Measurements from ENCODE around the gene ELOF1. TPM values are rescaled to one million over a fixed set of nuclear protein-coding genes. Genes with fewer than 3 reads are reported as not detected.

The ELOF1 gene
- total RNA-seq, 2 donors from 2014 or later, result 34.6 to 39.0 TPM

DNA sequence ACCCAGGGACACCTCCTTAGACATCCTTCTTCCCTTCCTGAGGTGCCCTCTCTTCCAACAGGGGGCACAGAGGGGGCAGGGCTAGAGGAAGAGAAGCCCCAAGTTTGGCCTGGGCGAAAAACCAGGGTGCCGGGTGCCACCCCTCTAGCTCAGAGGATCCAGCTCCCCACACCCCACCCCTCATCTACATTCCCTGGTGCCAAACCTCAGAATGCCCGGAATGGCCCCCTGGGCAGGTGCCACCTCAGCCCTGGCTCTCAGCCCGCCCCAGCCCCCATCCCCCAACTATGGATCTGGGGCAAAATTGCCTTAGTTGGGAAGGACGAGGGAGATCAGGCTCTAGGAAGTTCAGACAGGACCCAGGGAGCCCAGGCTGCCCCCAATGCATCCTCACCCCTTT, 18.4 kb downstream of the ELOF1 start:
- no peak for DNase-seq

DNA sequence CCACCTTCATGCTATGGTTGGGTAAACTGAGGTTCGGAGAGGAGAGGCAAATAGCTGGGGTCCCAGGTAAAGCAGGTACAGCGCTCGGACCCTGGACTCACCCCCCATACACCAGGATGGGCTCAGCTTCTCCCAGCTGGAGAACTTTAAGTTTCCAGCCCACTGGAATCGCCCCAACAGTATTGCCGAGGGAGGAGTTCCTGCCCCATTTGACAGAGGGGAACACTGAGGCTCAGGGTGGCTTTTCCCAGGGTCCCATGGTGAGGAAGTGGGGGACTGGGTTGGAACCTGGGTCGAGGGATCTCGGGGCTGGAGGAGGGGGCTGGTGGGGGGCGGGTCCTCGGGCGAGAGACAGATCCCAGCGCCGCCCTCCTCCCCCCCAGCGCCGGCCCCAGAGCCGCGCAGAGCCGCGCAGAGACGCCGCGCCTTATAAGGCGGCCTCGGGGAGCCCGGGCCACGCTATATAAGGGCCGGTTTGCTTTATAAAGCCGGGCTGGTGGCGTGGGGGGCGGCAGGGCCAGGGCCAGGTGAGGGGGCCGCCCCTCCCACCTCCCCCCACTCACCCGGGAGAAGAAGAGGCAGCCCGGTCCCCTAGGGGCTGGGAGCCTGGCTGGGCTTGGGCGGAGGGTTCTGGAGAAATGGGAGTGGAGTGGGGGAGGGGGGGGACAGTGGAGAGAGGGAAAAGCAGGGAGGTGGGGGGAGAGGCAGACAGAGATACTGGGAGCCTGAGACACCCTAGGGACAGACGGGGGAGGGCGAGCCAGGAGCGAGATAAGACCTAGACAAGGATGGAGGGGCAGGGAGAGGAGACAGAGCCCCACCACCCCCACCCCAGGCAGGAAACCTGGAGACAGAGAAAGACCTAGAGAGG, 19.3 kb downstream of the ELOF1 start:
- DNase-seq, result peak; percentile 26 to 63
- intact Hi-C loops (cut with DNase I, micrococcal nuclease), result no loop called here

More for the DNA sequence above, 18.4 kb downstream of the ELOF1 start:
- no peak for ATAC-seq
- intact Hi-C loops (cut with DNase I, micrococcal nuclease), result no loop called here

DNA sequence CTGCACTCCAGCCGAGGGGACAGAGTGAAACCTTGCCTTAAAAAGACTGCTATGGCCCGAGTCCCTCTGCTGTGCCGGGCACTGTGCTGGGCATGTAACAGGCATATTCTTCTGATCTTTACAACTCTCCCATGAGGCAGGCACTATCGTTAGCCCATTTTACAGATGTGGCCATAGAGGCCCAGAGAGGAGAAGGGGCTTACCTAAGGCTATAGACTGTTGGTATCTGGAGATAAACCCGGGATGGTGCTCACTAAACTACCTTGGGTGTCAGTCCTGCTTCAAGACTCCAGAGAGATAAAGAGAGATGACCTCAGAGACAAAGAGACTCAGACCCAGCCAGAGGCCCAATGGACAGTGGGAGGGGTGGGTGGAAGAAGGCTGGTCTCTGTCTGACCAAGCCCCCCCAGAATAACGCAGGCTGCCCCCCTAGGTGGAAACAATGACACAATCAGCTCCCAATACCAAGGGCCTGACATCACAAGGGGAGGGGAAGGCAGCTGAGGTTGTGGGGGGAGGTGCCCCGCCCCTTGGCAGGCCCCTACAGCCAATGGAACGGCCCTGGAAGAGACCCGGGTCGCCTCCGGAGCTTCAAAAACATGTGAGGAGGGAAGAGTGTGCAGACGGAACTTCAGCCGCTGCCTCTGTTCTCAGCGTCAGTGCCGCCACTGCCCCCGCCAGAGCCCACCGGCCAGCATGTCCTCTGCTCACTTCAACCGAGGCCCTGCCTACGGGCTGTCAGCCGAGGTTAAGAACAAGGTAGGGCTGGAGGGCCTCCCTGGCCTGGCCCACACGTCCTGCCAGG, 20.6 kb downstream of the ELOF1 start, which contains the start of gene CNN1:
Gene CNN1, plus strand, starts transcription at position 620 of the 805 bp plus-strand sequence. Its CDS starts 77 bp downstream, at position 697.
- ATAC-seq, result peak; percentile 21
- intact Hi-C loops (cut with DNase I, micrococcal nuclease), result no loop called here
- peak; percentile 43 to 83 for DNase-seq

More for the DNA sequence above, 19.3 kb downstream of the ELOF1 start:
- peak; percentile 16 for ATAC-seq

DNA sequence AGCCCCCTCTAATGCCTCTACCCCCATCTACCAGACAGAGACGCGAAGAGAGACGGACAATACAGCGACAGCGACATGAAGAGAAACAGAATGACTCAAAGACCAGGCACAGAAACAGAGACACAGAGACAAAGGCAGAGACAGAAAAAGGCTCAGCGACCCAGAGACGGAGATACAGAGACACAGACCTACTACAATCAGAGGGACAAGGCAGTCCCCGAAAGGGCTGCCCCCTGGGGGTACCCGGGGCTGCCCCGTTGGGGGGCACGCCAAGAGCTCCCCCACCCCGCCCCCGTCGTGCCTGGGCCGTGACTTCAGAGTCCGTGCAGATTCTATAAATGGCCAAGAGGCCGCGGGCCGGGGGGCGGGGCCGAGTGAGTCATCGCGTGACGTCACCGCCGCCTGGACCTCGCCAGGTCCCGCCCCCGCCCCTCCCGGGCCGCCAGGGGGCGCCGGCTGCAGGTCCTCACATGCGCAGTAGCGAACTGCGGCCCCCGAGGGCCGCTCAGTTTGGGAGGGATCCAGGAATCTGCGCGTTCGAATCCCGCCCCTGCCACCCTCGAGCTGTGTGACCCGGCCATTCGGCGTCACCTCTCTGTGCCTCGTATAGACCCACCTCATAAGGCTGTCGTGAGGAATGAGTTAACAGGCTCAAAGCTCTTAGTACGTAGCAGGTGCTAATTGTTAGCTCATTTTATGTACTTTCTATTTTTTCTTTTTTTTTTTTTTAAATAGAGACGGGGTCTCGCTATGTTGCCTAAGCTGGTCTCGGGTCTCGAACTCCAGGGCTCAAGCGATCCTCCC, 23.0 kb downstream of the ELOF1 start:
- intact Hi-C loops (cut with DNase I, micrococcal nuclease), result no loop called here
- DNase-seq (peak; percentile 80 to 92), ATAC-seq (peak; percentile 88)

DNA sequence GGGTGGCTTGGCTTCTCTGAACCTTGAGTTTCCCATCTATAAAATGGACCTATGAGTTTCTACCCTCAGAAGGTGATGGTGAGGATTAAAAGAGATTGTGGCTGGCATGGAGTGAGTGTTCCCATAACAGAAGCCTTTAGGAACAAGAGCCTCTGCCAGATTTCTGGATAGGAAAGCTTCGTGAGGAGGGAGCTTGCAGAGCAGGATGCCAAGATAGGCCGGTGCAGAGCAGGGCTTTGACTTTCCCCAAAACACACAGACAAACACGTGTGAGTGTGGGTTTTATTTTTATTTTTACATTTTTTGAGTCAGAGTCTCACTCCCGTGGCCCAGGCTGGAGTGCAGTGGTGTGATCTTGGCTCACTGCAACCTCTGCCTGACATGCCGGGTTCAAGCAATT, 24.1 kb downstream of the ELOF1 start:
- ATAC-seq (no peak), DNase-seq (no peak)
- intact Hi-C loops (cut with DNase I, micrococcal nuclease), result no loop called here

DNA sequence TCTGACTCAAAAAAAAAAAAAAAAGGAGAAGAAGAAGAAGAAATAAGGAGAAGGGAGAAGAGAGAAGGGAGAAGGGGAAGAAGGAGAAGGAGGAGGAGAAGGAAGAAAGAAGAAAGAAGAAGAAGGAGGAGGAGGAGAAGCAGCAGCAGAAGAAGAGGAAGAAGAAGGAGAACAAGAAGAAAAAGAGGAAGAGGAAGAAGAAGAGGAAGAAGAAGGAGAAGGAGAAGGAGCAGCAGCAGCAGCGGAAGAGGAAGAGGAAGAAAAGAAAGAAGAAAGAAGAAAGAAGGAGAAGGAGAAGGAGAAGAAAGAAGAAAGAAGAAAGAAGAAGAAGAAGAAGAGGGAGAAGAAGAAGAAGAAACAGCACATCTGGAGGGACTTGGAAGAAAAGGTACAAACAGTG, 24.5 kb downstream of the ELOF1 start:
- ATAC-seq, result no peak
- intact Hi-C loops (cut with DNase I, micrococcal nuclease), result no loop called here
- DNase-seq, result no peak

DNA sequence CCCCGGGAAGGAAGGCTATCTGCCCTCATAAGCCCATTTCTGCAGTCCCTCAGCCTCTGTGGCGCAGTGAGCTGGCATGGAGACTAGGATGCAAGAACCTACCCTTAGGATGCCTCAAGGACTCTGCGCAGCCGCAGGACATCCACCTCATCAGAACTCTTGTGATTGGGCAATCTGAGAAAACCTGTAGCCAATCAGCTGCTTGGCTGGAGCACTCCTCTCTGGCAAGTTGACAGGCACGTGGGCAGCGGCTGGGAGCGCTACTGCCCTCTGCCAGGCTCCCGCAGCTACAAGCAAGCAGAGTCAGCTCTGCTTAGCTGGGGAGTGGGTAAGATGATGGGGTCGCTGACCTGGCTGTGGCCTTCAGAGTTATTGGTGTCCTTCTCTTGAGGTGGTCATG, 28.6 kb downstream of the ELOF1 start:
- intact Hi-C loops (cut with DNase I, micrococcal nuclease), result no loop called here
- DNase-seq (peak; percentile 77 to 87), ATAC-seq (peak; percentile 46)

DNA sequence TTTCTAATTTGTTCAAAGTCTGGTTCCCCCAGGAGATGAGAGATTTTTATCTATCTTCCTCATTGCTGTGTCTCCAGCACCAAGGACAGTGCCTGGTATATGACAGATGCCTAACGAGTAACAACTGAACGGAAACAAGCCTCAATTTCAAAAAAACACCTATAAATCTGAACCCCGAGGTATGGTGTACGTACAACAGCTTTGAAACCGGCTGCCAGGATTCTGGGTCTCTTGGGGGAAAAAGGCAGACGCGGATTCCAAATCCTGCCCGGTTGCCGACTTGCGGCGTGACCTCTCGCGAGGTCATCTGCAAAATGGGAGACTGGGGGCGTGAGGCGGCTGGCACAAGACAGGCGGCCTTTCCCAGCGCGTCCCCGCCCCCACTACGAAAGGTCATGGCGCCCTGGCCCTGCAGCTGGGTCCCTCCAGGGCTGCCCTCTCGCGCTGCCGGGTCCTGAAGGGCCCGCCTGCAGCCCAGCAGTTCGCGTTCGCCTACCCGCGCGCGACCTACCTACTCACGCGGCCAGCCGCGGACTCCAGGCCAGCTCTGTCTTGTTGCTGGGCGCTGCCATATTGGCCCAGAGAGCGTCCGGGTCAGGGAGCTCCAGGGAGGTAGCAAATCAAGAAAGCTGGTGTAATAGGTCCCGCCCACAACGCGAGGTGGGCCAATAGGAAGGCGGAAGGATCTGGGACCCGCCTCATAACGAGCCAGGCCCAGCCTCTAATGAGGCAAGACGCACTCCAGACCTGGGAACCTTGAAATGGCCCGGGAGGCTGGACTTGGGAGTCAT, 30.3 kb downstream of the ELOF1 start, which contains the start of gene ECSIT:
Gene ECSIT, minus strand, starts transcription at position 584 of the 791 bp plus-strand sequence. CDS start 9,964 bp downstream, outside the sequence.
- intact Hi-C loops (cut with DNase I, micrococcal nuclease), result no loop called here
- peak; percentile 97 for ATAC-seq
- peak; percentile 98 for DNase-seq

DNA sequence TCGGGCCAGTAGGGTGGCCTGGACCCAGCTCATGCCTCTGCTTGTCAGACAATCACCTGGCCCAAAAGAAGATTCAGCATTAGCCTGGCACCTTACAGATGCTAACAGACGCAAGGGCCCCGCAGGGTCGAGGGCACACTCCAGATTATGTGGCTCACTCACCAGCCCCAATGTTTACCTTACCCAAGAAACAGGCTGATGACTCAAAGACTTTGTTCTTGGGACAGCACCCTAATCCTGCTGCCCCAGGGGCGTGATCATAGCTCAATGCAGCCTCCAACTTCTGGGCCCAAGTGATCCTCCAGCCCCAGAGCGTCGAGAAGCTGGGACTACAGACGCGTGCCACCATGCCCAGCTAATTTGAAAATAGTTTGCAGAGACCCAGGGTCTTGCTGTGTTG, 39.9 kb downstream of the ELOF1 start:
- intact Hi-C loops (cut with DNase I, micrococcal nuclease), result no loop called here
- DNase-seq, result no peak
- ATAC-seq, result no peak

DNA sequence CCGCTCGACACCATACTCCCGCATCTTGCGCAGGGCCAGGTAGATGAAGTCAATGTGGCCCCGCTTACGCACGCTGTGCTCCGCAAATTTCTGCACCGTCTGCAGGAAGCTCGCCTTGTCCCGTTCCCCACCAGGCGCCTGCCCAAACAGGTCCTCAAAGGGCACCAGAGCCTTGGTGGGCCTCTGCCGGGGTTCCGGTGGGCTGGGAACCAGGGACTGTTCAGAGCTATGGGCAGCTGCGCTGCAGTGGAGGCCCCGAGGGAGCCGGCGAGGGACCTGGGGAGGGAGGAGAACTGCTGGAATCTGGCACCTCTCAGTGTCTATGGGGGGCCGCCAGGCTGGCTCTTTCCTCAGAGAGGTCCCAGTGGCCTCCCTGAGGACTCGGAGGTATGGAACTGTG, 45.1 kb downstream of the ELOF1 start:
- intact Hi-C loops (cut with DNase I, micrococcal nuclease), result no loop called here
- no peak for DNase-seq
- no peak for ATAC-seq

DNA sequence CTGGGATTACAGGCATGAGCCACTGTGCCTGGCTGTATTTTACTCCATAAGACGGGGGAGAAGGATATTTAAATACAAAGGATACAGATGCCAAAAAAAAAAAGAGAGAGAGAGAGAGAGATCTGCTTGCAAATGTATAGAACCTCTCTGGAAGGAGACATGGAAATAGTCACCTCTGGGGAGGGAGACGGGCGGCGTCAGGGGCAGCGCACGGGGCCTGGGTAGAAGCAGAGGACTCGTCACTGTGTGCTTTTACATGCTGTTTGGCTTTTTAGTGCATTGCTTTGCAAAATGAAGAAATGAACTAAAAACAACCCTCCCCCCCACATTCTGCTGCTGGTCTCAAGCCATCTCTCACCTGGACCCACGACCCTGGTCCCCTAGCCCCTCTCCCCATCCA, 48.6 kb downstream of the ELOF1 start:
- no peak for ATAC-seq
- intact Hi-C loops (cut with DNase I, micrococcal nuclease), result no loop called here
- DNase-seq, result no peak

DNA sequence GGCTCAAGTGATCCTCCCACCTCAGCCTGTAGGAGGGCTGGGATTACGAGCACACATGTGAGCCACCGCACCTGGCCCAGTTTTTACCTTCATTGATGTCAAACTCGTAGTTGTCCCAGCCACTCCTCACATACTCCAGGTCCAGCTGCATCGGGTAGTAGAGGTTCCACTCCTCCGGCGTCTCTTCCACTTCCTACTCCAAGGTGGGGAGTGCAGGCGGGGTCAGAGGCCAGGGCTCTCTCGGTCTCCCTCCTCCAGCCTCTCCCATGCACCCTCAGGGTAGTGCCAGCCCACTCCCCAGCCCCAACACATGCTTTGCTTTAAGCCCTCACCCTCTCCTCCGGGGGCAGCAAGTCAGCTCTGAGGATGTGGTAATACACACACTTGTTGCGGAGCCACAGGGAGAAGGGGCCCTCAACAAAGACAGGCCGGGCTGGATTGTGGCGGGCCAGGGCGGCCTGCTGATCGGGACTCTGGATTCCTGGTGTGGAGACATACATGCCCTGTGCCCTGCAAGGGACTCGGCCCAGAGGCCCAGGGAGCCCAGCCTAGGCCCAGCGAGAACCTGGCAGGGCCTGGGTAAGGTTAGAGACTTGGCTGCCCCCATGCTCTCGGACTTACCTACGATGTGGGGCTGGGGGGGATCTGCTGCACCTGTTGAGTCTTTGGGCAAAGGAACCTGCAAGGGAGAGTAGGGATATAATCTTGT, 51.5 kb downstream of the ELOF1 start:
- no peak for DNase-seq
- ATAC-seq, result no peak
- intact Hi-C loops (cut with DNase I, micrococcal nuclease), result no loop called here

DNA sequence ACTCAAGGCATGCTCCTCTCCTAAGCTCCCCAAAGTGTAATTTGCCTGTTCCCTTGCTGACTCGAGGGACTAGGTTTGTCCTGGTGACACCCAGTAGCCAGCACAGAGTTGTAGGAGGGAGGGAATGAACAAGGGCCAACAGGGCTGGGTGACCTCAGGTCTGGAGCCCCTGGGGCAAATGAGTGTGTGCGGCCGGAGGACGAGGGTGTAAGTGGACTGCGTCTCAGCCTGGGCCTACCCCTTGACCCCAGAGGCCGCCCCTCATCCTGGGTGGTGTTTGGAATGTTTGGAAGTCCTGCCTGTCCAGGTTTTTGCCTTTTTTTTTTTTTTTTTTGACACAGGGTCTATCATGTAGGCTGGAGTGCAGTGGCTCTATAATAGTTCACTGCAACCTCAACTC, 52.1 kb downstream of the ELOF1 start:
- DNase-seq, result no peak
- intact Hi-C loops (cut with DNase I, micrococcal nuclease), result no loop called here
- no peak for ATAC-seq

DNA sequence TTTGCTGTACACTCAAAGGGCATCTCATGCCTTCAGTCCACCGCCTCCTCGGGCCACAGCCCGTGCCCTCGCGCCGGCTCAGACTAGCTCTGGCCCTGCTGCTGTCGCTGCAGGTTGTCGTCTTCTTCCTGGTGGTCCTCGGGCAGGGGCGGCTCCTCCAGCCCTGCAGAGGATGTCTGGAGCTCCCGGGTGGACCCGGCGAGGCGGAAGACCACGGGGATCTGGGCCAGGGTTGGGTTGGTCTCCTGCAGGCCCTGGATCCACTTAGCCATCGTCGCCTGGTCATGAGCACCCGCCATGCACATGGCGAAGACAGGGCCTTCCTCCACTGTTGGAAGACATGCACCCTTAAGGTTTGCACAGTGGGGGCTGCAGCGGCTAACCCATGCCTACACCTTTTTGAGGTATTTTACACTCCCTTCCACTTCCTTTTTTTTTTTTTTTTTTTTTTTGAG, 52.9 kb downstream of the ELOF1 start:
- intact Hi-C loops (cut with DNase I, micrococcal nuclease), result no loop called here
- peak in 1 of 2 donors; percentile 28 for DNase-seq

DNA sequence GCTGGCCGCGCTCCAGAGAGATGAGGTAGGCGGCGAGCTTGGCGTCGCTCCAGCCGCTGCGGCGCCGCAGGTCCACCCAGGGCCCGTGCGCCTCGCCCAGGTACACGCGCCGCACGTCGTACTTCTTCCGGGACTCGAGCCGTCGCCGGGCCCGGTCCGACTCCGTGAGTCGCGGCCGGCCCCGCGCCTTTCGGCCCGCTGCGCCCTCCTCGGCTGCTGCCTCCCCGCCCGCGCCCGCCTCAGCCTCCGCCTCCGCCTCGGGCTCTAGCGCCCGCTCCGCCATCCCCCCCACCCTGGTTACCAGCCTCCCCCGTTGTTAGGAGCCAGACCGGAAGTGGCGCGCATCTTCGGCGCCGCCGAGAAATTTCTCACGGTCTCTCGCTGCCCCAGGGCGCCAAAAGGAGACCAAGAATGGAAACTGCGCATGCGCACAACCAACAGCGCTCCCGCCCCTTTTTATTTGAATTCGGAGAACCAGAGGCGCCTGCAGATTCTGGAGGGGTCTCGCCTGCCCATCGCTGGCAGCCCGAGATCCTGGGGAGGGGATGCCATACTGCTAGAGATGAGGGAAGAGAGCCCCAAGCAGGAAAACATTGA, 53.4 kb downstream of the ELOF1 start, which contains the start of gene ZNF653:
Gene ZNF653, minus strand, starts transcription at position 336 of the 597 bp plus-strand sequence. Its CDS starts 53 bp downstream, at position 283.
- ATAC-seq (peak; percentile 78), DNase-seq (peak; percentile 94)
- intact Hi-C loops (cut with DNase I, micrococcal nuclease), result no loop called here

More for the DNA sequence above, 52.9 kb downstream of the ELOF1 start:
- peak; percentile 39 for ATAC-seq

DNA sequence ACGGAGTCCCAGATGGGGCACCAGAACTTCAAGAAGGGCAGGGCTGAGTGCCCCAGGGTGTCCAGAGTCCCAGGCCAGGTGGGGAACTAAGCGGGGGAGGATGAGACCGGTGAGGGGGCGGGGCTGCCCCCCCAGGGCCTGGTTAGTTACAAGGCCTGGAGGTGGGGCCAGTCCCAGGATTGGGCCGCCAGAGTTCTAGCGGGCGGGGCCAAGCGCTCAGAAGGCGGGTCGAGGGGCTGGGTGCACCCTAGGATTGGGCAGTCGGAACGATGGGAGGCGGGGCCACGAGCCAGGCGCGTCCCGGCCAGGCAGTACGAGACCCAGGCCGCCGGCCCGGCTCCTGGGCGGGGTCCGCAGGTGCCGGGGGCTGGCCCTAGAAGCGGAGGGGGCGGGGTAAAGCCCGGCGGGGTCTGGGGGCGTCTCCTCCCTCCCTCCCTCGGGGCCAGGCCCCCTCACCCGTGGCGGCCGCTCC, 54.0 kb downstream of the ELOF1 start:
- peak; percentile 91 for ATAC-seq
- intact Hi-C loops (cut with DNase I, micrococcal nuclease), result no loop called here
- DNase-seq, result peak; percentile 99
